Endothelial cell of umbilical vein (primary cell): ENCODE measurements around the gene CT47C1. TPM values are rescaled to one million over a fixed set of nuclear protein-coding genes. Genes with fewer than 3 reads are reported as not detected.

Source experiments
- BruUV-seq: library from RNA; stranded (reverse); fragments of 400-500 nt; replicated peaks from 2 replicates; lab custom pipeline; 2021; lab: Mats Ljungman, UMichigan
- CTCF ChIA-PET: fragments of 300-600, 350-600 bp; sonication (Branson Sonifier 250); formaldehyde crosslinking; loops from one replicate; lab custom pipeline; 2021; ENCODE audit warnings: antibody characterized with exemption, inconsistent platforms; lab: Charles Lee
- POLR2A ChIA-PET: fragments of 300-600, 350-600 bp; sonication (Branson Sonifier 250); formaldehyde crosslinking; loops from one replicate; lab custom pipeline; 2021; ENCODE audit warnings: antibody characterized with exemption, inconsistent platforms; lab: Charles Lee
- DNase-seq: peaks from one replicate; pipeline ENCODE4 v3.0.0-alpha.2; 2011; ENCODE audit warnings: low read depth, low spot score
- FAIRE-seq: peaks from 2 replicates; lab custom pipeline; 2011; peaks lifted over from hg19 to GRCh38; lab: Jason Lieb, UNC
- H2AFZ ChIP-seq: 2 replicates; pipeline ENCODE4 v1.6.0; 2012; ENCODE audit warnings: low read depth, low read length, control low read depth, inconsistent platforms
- H3K27ac ChIP-seq: 2 replicates; pipeline ENCODE4 v1.5.1; 2011; ENCODE audit warnings: low read depth, mild to moderate bottlenecking, control low read depth, low read length, moderate library complexity; ENCODE audit not compliant: insufficient read depth
- H3K27me3 ChIP-seq, 2 experiments: 2 replicates each; pipeline versions ENCODE4 v1.6.0 to v1.6.1; 2011; ENCODE audit warnings: low read length in 2 of 2, mixed read lengths in 1 of 2; ENCODE audit not compliant: control insufficient read depth in 2 of 2, insufficient read depth in 2 of 2
- H3K36me3 ChIP-seq, 2 experiments: 2 replicates in 1 of 2; 3 replicates in 1 of 2; pipeline ENCODE4 v1.5.1; 2011; ENCODE audit warnings: low read length in 2 of 2, mild to moderate bottlenecking in 1 of 2, moderate library complexity in 1 of 2; ENCODE audit not compliant: control insufficient read depth in 2 of 2, insufficient read depth in 2 of 2; ENCODE audit errors: extremely low read depth in 1 of 2
- H3K4me1 ChIP-seq: 3 replicates; pipeline ENCODE4 v1.5.1; 2011; ENCODE audit warnings: mild to moderate bottlenecking, low read length; ENCODE audit not compliant: control insufficient read depth, insufficient read depth; ENCODE audit errors: extremely low read depth
- H3K4me2 ChIP-seq: 2 replicates; pipeline ENCODE4 v1.6.1; 2011; ENCODE audit warnings: low read length, control low read depth, mixed read lengths; ENCODE audit not compliant: insufficient read depth
- H3K4me3 ChIP-seq, 3 experiments: fragments of 200-600 bp in 1 of 3; sonication (generic), shearing (Covaris generic) in 1 of 3; replicated peaks in 1 of 3; 2 replicates each; pipeline ENCODE4 v1.5.1; 2011 to 2016; ENCODE audit warnings: control low read depth in 3 of 3, low read length in 3 of 3, mild to moderate bottlenecking in 2 of 3, inconsistent platforms in 1 of 3, low read depth in 1 of 3, moderate library complexity in 1 of 3; ENCODE audit not compliant: insufficient read depth in 1 of 3
- H3K79me2 ChIP-seq: 2 replicates; pipeline ENCODE4 v1.6.0; 2012; ENCODE audit warnings: low read length, inconsistent platforms; ENCODE audit not compliant: control insufficient read depth, insufficient read depth
- H3K9ac ChIP-seq: replicated peaks from 2 replicates; pipeline ENCODE3; 2011; ENCODE audit warnings: low read length, control low read depth; ENCODE audit not compliant: insufficient read depth; ENCODE audit errors: extremely low read depth
- H3K9me1 ChIP-seq: replicated peaks from 3 replicates; pipeline ENCODE4 v1.6.0; 2011; ENCODE audit warnings: mild to moderate bottlenecking, low read length; ENCODE audit not compliant: control insufficient read depth, insufficient read depth; ENCODE audit errors: extremely low read depth
- H3K9me3 ChIP-seq: replicated peaks from 2 replicates; pipeline ENCODE4 v1.5.1; 2012; ENCODE audit warnings: low read length, inconsistent platforms; ENCODE audit not compliant: control insufficient read depth, insufficient read depth
- H4K20me1 ChIP-seq: replicated peaks from 2 replicates; pipeline ENCODE3; 2011; ENCODE audit warnings: mild to moderate bottlenecking, low read length; ENCODE audit not compliant: control insufficient read depth, insufficient read depth; ENCODE audit errors: extremely low read depth
- EZH2 ChIP-seq: IDR thresholded peaks from 2 replicates; pipeline ENCODE4 v1.6.1; 2012; ENCODE audit warnings: borderline replicate concordance, low read depth, mild to moderate bottlenecking, moderate library complexity, low read length, inconsistent platforms; ENCODE audit not compliant: severe bottlenecking
- FOS ChIP-seq: IDR thresholded peaks from 2 replicates; pipeline ENCODE4 v1.6.1; 2011; ENCODE audit warnings: mild to moderate bottlenecking, low read length, moderate library complexity, borderline replicate concordance; ENCODE audit not compliant: insufficient read depth
- GATA2 ChIP-seq: IDR thresholded peaks from 2 replicates; pipeline ENCODE4 v1.7.0; 2011; ENCODE audit warnings: low read depth, mild to moderate bottlenecking, moderate library complexity, mixed read lengths, low read length; ENCODE audit not compliant: insufficient read length, insufficient read depth
- JUN ChIP-seq: IDR thresholded peaks from 2 replicates; pipeline ENCODE4 v1.6.1; 2011; ENCODE audit warnings: borderline replicate concordance, low read depth; ENCODE audit not compliant: insufficient read length, insufficient read depth
- MAX ChIP-seq: IDR thresholded peaks from 2 replicates; pipeline ENCODE4 v1.6.1; 2011; ENCODE audit not compliant: insufficient read depth, insufficient read length
- MYC ChIP-seq: IDR thresholded peaks from one replicate; pipeline ENCODE4 v1.6.1; 2011; ENCODE audit warnings: mild to moderate bottlenecking, low read depth, low read length
- POLR2A ChIP-seq: IDR thresholded peaks from 2 replicates; pipeline ENCODE4 v1.6.1; 2012; ENCODE audit warnings: low read depth, mild to moderate bottlenecking, control low read depth, low read length
- POLR2AphosphoS5 ChIP-seq: IDR thresholded peaks from 2 replicates; pipeline ENCODE4 v1.6.1; 2012; ENCODE audit warnings: low read depth, mild to moderate bottlenecking, control low read depth, low read length, moderate library complexity; ENCODE audit not compliant: insufficient read depth
- dilution Hi-C: fragments of 300-500 bp; cut with MboI; formaldehyde crosslinking; loops from one replicate; pipeline ENCODE4 v1.15.0; 2019; ENCODE audit warnings: low sequenced_read_pairs; ENCODE audit not compliant: extremely low pct_ligation_motif_present
- intact Hi-C: fragments of 100-400 bp; cut with micrococcal nuclease; formaldehyde crosslinking; loops from one replicate; pipeline ENCODE4 v1.10.0; 2022
- polyA plus RNA-seq, 4 experiments: library from polyadenylated mRNA; depleted of rRNA in 3 of 4; stranded (reverse) in 3 of 4; unstranded in 1 of 4; fragments of >200 nt; gene quantifications; 2 replicates each; pipeline versions ENCODE4 v1.2.1 to v1.2.3, GENCODE V29; 2011 to 2012; ENCODE audit warnings: missing spikeins in 1 of 4
- total RNA-seq: library from RNA; stranded (reverse); gene quantifications from 2 replicates; pipeline ENCODE4 v1.2.3, GENCODE V29; 2021
- TF ChIP-seq, protein P1 (sequence below), 2 donors: IDR thresholded peaks; 1 replicate in 1 of 2; 2 replicates in 1 of 2; pipeline ENCODE4 v1.5.1; 2011; ENCODE audit warnings: low read length in 2 of 2, mild to moderate bottlenecking in 2 of 2, moderate library complexity in 2 of 2, control low read depth in 1 of 2, inconsistent platforms in 1 of 2, low read depth in 1 of 2; ENCODE audit not compliant: insufficient read depth in 1 of 2; ENCODE audit errors: extremely low read depth in 1 of 2

The CT47C1 gene
- total and polyA plus RNA-seq, 2 donors (not counting 3 experiments of a cell fraction or from before 2014, with no cell fraction given), result not detected

- dilution Hi-C loops, result no loop called here
- Histone ChIP-seq H4K20me1 (no peaks in the 10 kb centered on the region), H3K9ac (no peak overlapping the region), H3K79me2 (no peaks in the 10 kb centered on the region), H3K4me1 (no peaks in the 10 kb centered on the region), H3K9me3 (no peaks in the 10 kb centered on the region), H3K9me1 (no peaks in the 10 kb centered on the region), H2AFZ (no peak overlapping the region), H3K27ac (no peak overlapping the region), H3K27me3 (no peaks in the 10 kb centered on the region), H3K4me2 (no peak overlapping the region), H3K4me3 (no peak overlapping the region), H3K36me3 (no peaks in the 10 kb centered on the region)
- BruUV-seq, result no TSS peak
- DNase-seq (no peak), FAIRE-seq (no peak)
- TF ChIP-seq EZH2 (no peak), MYC (no peak), MAX (no peak), POLR2A (no peak), POLR2AphosphoS5 (no peak), GATA2 (no peak), FOS (no peak), JUN (no peak)
- TF ChIP-seq, protein P1, sequence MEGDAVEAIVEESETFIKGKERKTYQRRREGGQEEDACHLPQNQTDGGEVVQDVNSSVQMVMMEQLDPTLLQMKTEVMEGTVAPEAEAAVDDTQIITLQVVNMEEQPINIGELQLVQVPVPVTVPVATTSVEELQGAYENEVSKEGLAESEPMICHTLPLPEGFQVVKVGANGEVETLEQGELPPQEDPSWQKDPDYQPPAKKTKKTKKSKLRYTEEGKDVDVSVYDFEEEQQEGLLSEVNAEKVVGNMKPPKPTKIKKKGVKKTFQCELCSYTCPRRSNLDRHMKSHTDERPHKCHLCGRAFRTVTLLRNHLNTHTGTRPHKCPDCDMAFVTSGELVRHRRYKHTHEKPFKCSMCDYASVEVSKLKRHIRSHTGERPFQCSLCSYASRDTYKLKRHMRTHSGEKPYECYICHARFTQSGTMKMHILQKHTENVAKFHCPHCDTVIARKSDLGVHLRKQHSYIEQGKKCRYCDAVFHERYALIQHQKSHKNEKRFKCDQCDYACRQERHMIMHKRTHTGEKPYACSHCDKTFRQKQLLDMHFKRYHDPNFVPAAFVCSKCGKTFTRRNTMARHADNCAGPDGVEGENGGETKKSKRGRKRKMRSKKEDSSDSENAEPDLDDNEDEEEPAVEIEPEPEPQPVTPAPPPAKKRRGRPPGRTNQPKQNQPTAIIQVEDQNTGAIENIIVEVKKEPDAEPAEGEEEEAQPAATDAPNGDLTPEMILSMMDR (IDR thresholded peaks at IDR 0.05; ENCODE audit: extremely low read depth in 1 of 2, insufficient read depth in 1 of 2, low read depth in 1 of 2, low read length in 2 of 2), result no peak
- POLR2A ChIA-PET, result no interaction called here
- CTCF ChIA-PET, result no interaction called here
- intact Hi-C loops, result no loop called here
Observed at GRCh38 chrX:119055687-119056086, 17.1 kb upstream of the CT47C1 start.
